GM12874 (cell line): ENCODE data around the gene USP34.

Experiments
- TF ChIP-seq, protein P1 (sequence below): IDR thresholded peaks from 2 replicates; pipeline ENCODE4 v1.5.1; 2011; ENCODE audit warnings: low read depth, mild to moderate bottlenecking, control low read depth, low read length, moderate library complexity; ENCODE audit not compliant: insufficient read depth

Gene USP34

DNA sequence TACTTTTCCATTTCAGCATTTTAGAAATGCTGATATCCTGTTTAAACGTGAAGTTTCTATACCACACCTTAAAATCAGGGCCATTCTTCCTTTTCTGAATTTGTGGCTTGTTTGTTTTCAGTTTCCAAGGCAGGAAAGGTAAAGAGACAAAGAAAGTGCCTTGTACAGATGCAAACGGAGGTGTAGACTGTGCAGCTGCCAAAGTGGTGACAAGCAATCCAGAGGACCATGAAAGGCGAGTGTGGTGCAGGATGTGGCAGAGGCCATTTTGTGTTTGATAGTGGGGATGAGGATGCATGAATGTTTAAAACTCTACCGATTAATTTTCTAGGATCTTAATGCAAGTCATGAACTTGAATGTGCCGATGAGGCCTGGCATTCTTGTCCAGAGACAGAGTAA is 308.2 kb downstream of the USP34 start:
- TF ChIP-seq, protein P1, sequence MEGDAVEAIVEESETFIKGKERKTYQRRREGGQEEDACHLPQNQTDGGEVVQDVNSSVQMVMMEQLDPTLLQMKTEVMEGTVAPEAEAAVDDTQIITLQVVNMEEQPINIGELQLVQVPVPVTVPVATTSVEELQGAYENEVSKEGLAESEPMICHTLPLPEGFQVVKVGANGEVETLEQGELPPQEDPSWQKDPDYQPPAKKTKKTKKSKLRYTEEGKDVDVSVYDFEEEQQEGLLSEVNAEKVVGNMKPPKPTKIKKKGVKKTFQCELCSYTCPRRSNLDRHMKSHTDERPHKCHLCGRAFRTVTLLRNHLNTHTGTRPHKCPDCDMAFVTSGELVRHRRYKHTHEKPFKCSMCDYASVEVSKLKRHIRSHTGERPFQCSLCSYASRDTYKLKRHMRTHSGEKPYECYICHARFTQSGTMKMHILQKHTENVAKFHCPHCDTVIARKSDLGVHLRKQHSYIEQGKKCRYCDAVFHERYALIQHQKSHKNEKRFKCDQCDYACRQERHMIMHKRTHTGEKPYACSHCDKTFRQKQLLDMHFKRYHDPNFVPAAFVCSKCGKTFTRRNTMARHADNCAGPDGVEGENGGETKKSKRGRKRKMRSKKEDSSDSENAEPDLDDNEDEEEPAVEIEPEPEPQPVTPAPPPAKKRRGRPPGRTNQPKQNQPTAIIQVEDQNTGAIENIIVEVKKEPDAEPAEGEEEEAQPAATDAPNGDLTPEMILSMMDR: no peak

DNA sequence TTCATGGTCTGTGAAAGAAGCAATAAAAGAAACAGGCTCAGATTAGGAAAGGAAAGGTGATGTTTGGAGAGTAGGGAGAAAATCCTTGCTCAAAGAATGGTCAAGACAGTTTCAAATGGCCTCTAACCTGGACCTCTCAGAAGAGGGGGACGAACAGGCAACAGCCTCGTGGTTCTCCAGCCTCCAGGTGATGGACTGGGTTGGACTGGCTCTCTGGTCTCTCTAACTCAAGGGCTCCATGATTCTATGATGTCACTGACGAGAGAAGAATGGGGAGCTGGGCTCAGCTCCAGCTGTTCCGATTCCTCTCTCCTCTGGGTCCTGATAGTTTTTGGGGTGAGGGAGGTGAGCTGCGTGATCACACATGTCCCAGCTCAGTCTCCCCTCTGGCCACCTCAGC is 309.0 kb downstream of the USP34 start, which contains the start of gene C2orf74:
TSS of gene C2orf74 (plus strand) at position 301 of the 400 bp plus-strand sequence. CDS start 327 bp downstream, outside the sequence.
- TF ChIP-seq, protein P1: no peak

DNA sequence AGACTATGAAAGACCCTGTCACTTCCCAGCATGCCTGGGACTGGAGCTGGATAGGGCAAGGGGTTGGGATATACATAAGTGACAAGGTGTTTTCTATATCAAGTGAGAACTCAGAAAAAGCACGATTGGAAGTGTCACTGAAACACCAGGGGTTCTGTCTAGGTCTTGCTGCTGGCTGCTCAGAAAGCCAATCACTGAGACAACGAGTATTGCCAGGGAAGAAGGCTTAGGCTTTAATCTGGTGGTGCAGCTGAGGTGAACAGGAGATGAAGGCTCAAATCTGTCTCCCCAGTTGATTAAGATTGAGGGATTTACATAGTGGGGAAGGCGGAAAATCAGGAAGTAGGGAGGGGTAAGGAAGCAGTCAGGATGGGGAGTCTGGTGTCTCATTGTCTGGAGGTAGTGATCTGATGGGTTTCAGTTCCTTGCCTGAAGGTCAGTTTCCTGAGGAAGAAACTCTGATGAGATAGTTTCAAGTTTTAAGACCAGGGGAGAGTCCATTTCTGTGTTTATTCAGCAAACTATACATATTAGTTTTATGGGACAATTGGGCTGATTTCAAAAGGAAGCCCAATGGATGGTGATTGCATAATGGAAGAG is 312.4 kb downstream of the USP34 start:
- TF ChIP-seq, protein P1: no peak

DNA sequence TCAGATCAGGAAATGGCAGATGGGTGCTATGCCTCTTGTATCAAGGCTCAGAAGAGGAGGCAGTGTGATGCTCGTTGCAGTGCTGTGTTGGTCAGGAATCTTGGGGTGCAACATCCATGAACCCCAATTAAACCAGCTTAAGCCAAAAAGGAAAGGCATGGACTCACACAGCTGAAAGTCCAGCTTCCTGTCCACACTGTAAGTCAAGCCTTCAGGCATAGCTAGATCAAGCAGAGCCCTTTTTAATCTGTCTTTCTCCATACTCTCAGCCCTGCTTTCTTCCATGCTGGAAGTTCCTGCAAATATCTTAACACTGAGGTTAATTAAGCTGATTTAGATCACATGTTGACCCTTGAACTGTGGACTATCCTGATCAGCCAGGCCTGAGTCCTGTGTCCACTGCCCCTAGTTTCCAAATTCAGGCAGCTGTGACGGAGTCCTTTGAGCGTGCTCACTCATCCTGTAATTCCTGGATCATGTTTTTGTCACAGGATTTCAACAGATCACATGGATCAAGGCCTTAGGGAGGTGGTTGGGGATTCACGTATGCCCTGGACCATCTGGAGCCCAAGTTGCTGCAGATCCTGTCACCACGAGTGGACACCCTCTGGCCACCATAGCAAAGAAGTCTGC is 313.4 kb downstream of the USP34 start:
- TF ChIP-seq, protein P1: no peak

DNA sequence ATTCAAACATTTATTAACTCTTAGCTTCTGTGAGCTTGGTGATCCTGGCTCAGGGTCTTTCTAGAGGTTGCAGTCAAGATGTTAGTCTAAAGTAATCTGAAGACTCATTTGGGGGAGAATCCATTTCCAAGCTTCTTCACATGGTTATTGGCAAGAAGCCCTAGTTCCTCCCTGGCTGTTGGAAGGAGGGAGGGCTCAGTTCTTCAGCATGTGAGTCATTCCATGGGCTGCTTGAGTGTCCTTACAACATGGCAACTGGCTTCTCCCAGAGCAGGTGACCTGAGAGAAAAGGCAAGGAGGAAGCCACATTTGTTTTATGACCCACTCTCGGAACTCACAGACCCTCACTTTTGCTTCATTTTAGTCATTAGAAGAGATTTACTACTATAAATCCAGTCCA is 319.5 kb downstream of the USP34 start:
- TF ChIP-seq, protein P1: no peak

DNA sequence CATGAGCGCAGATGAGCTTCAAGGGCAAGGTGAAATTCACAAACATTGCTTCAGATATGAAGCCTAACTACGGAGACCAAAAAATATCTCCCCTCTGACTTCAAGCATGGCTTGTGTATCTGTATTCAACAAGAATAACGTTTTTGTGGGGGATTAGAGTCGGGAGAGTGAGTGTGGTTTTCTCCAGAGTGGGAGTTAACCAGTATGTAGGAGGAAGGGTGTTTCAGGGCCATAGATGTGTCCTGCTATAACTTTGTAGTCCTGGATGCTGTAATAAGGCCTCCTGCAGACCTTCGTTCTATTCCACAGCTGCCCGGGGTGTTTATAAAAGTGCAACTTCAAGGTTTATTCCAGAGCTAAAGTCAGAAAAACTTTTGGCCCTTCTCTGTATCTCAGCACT is 321.8 kb downstream of the USP34 start:
- TF ChIP-seq, protein P1: no peak

DNA sequence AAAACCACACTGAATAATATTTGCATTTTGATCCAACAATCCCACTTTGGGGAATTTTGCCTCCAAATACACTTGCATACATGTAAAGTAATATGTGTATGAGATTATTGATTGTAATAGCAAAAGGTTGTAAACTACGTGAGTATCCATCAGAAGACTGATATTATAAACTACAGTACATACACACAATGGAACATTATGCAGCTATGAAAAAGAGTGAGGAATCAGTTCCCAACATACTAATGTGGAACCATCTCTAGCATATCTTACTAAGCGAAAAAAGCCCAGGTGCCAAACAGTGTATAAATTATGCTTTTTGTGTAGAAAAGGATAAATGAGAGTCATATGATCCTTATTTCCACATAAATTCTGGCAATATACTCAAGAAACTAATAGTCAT is 324.9 kb downstream of the USP34 start:
- TF ChIP-seq, protein P1: no peak
